ENCODE data around the gene PACSIN2. TPM values are rescaled to one million over a fixed set of nuclear protein-coding genes. Genes with fewer than 3 reads are reported as not detected.

PACSIN2 gene
- total RNA-seq, 2 experiments from 2014 or later, result 28.8 to 30.6 TPM

GRCh38 chr22:43013355-43014315 is 1.3 kb downstream of the PACSIN2 start:
- ChIA-PET CTCF (interaction anchor here (0.8 to 2.1 kb wide), 4 partner anchors 9 to 147 kb away, joined by 3 to 7 read pairs (median 4); no protein-coding TSS in a partner anchor), POLR2A (interaction anchor here (0.8 to 1.9 kb wide), 6 partner anchors 9 to 157 kb away, joined by 3 to 12 read pairs (median 4); partner anchors contain the start of gene ARFGAP3)

GRCh38 chr22:43012390-43012789 is 2.6 kb downstream of the PACSIN2 start:
- ChIA-PET POLR2A (interaction anchor here (0.7 kb wide), 1 partner anchor 788 kb away, joined by 3 read pairs; no protein-coding TSS in a partner anchor), CTCF (interaction anchor here (1.3 kb wide), 1 partner anchor 16 kb away, joined by 3 read pairs; no protein-coding TSS in a partner anchor)

GRCh38 chr22:43011079-43011478 is 3.9 kb downstream of the PACSIN2 start:
- CTCF ChIA-PET, result no interaction called here
- POLR2A ChIA-PET, result no interaction called here

DNA sequence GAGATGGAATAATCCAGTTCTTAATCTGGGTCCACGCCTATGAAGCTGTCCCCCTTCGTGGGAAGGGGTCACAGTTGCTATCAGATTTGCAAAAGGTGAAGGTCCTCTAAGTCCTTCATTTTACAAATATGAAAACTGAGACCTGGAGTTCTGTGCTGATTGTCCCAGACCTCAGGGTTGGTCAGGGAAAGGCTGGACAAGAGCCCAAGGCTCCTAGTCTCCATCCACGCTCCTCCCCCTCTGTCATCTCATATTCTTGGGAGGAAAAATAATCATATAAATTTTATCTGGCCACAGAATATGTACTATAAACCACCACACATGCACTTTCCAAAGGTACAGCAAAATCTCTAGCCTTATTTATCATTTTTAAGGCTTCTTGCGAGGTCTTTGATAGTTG is 5.5 kb downstream of the PACSIN2 start:
- ChIA-PET CTCF (interaction anchor here (0.7 to 1.0 kb wide), 3 partner anchors 16 to 141 kb away, joined by 3 read pairs; no protein-coding TSS in a partner anchor), POLR2A (no interaction called here)

- ChIA-PET CTCF (interaction anchor here (1.0 kb wide), 1 partner anchor 140 kb away, joined by 3 read pairs; no protein-coding TSS in a partner anchor), POLR2A (no interaction called here)
Measured at GRCh38 chr22:43008921-43009320, 6.0 kb downstream of the PACSIN2 start.

GRCh38 chr22:43008509-43008908 is 6.4 kb downstream of the PACSIN2 start:
- POLR2A ChIA-PET, result no interaction called here
- CTCF ChIA-PET, result interaction anchor here (1.0 to 1.2 kb wide), 2 partner anchors 26 to 140 kb away, joined by 3 to 4 read pairs; no protein-coding TSS in a partner anchor

DNA sequence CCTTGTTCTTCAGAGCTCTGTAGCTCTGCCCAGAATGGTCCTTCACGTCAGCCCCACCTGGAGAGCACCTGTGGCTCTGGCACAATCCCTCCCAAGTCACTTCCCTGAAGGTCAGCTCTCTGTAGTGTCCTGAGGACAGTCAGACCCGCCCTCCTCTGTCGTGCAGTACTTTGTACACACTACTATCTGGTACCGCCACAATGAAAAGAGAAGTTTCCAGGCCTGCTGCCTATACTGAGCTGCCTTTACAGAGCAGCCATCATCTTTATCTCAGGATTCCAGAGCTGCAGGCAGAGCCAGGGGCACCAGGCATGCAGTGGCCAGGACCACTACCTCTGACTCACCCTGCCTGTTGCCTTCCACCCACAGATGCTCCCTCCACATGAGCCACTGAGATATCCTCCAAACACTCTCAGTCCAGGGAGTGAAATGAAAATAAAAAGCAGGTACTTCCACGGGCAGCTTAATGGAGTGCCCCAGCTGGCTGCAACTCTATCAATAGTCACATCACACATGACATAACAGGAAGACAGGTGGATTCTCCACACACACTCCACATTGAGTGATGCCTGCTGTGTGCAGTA is 7.3 kb downstream of the PACSIN2 start:
- CTCF ChIA-PET, result interaction anchor here (1.2 kb wide), 1 partner anchor 27 kb away, joined by 4 read pairs; no protein-coding TSS in a partner anchor
- POLR2A ChIA-PET, result no interaction called here

- POLR2A ChIA-PET, result interaction anchor here (0.6 kb wide), 1 partner anchor 164 kb away, joined by 3 read pairs; no protein-coding TSS in a partner anchor
- CTCF ChIA-PET, result no interaction called here
Measured at GRCh38 chr22:43006753-43007152, 8.2 kb downstream of the PACSIN2 start.

- ChIA-PET POLR2A (interaction anchor here (2.9 kb wide), 1 partner anchor 9 kb away, joined by 12 read pairs; the partner anchor contains the start of gene PACSIN2), CTCF (interaction anchor here (0.6 kb wide), 1 partner anchor 76 kb away, joined by 3 read pairs; no protein-coding TSS in a partner anchor)
Measured at GRCh38 chr22:43006016-43006505, 8.9 kb downstream of the PACSIN2 start.

- CTCF ChIA-PET, result interaction anchor here (0.5 to 1.0 kb wide), 3 partner anchors 9 to 30 kb away, joined by 3 to 5 read pairs (median 3); no protein-coding TSS in a partner anchor
- POLR2A ChIA-PET, result interaction anchor here (2.9 kb wide), 1 partner anchor 10 kb away, joined by 12 read pairs; the partner anchor contains the start of gene PACSIN2
Measured at GRCh38 chr22:43005106-43005505, 9.8 kb downstream of the PACSIN2 start.

DNA sequence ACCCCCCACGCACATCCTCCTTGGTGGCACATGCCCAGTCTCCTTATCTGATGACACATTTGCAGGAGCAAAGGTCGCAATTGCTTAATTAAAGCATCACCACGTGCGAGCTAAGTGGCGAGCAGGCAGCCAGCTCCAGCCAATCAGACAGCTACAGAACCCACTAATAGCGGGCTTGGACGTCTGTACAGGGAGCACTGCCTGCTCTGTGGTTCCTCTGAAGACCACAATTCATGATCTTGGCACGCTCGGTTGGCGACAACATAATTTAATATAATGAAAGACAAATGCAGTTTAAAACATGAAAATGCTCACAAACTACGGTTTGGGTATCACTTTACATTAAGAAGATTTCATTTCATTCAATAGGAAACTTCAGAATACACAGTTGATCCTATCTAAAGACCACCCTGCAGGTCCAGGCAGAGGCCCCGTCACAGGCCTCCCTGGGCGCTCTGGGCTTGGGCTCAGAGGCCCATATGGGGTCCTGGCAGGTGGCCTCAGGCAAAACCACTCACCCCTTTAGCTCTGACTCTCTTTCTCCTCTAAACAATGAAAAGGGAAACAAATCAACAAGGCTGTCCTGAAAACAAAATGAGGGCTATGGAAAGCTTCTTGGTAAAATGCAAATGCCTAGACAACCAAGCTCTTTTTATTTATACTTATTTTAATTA is 10.4 kb downstream of the PACSIN2 start:
- ChIA-PET CTCF (interaction anchor here (1.0 kb wide), 1 partner anchor 10 kb away, joined by 3 read pairs; no protein-coding TSS in a partner anchor), POLR2A (interaction anchor here (0.5 to 2.9 kb wide), 2 partner anchors 10 to 15 kb away, joined by 3 to 12 read pairs; partner anchors contain the start of gene PACSIN2)

GRCh38 chr22:43002202-43002586 is 12.8 kb downstream of the PACSIN2 start:
- ChIA-PET POLR2A (interaction anchor here (0.6 kb wide), 1 partner anchor 12 kb away, joined by 3 read pairs; no protein-coding TSS in a partner anchor), CTCF (no interaction called here)

- CTCF ChIA-PET, result interaction anchor here (1.3 kb wide), 1 partner anchor 13 kb away, joined by 6 read pairs; the partner anchor contains the start of gene PACSIN2
Measured at GRCh38 chr22:43001271-43002201, 13.4 kb downstream of the PACSIN2 start.

GRCh38 chr22:43000441-43001175 is 14.3 kb downstream of the PACSIN2 start:
- POLR2A ChIA-PET, result interaction anchor here (0.6 to 1.1 kb wide), 3 partner anchors 14 to 142 kb away, joined by 3 to 4 read pairs (median 3); partner anchors contain the start of gene PACSIN2
- CTCF ChIA-PET, result interaction anchor here (0.5 to 1.4 kb wide), 6 partner anchors 12 to 379 kb away, joined by 3 to 6 read pairs (median 3); partner anchors contain the start of gene PACSIN2

More at GRCh38 chr22:43001271-43002201, 13.4 kb downstream of the PACSIN2 start:
- POLR2A ChIA-PET, result interaction anchor here (0.5 to 0.9 kb wide), 2 partner anchors 14 to 141 kb away, joined by 3 to 4 read pairs; no protein-coding TSS in a partner anchor

DNA sequence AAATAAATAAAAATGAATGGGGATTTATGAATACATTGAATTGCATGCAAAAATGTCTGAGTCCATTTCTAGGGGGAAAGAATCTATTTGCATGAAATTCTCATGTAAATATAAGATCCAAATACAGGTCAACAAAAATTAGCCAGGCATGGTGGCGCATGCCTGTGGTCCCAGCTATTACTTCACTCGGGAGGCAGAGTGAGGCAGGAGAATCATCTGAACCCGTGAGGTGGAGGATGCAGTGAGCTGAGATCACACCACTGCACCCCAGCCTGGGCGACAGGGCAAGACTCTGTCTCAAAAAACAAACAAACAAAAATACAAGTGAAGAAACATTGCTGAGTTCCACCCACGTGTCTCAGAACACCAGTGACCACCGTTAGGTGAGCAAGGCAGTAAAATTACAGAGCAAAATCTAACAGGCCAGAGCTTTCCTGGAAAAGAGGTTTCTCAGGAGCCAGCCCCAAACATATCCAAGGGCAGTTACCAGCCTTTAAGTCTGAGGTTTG is 17.3 kb downstream of the PACSIN2 start:
- ChIA-PET CTCF (interaction anchor here (0.5 kb wide), 1 partner anchor 414 kb away, joined by 3 read pairs; no protein-coding TSS in a partner anchor), POLR2A (no interaction called here)

GRCh38 chr22:42996646-42997365 is 18.1 kb downstream of the PACSIN2 start:
- POLR2A ChIA-PET, result no interaction called here

More at GRCh38 chr22:42996646-42997365, 18.1 kb downstream of the PACSIN2 start:
- CTCF ChIA-PET, result interaction anchor here (0.5 to 0.6 kb wide), 2 partner anchors 13 to 414 kb away, joined by 3 read pairs; no protein-coding TSS in a partner anchor

Data from activated CD8-positive, alpha-beta memory T cell treated with anti-CD3 and anti-CD28 coated beads for 36 hours (primary cell).